Activated CD4-positive, alpha-beta T cell treated with anti-CD3 and anti-CD28 coated beads, Interleukin-2, Interleukin-6, amounts not matched to agents 100 ng/mL and 50 ng/mL, durations not matched to agents 16 hours and 8 hours (primary cell): ENCODE results near the gene RAP2A.

Source experiments
- DNase-seq: peaks from one replicate; pipeline ENCODE4 v3.0.0-alpha.2; 2020

RAP2A gene

GRCh38 chr13:97422118-97423054, 11.6 kb upstream of the RAP2A start:
- DNase-seq, result no peak

GRCh38 chr13:97423300-97424045, 10.5 kb upstream of the RAP2A start:
- no peak for DNase-seq

GRCh38 chr13:97425590-97425989, 8.4 kb upstream of the RAP2A start:
- DNase-seq, result no peak

- no peak for DNase-seq
Measured at GRCh38 chr13:97426695-97427094, 7.3 kb upstream of the RAP2A start.

- no peak for DNase-seq
Measured at GRCh38 chr13:97429681-97430081, 4.3 kb upstream of the RAP2A start.

GRCh38 chr13:97430296-97430695, 3.7 kb upstream of the RAP2A start:
- DNase-seq, result no peak

- DNase-seq, result no peak
Measured at GRCh38 chr13:97431171-97431764, 2.7 kb upstream of the RAP2A start.

- peak; percentile 3 for DNase-seq
Measured at GRCh38 chr13:97432232-97432916, 1.6 kb upstream of the RAP2A start.

GRCh38 chr13:97432917-97433726, 847 bp upstream of the RAP2A start:
- peak; percentile 98 for DNase-seq

- DNase-seq, result peak; percentile 33
Measured at GRCh38 chr13:97434397-97435201, 630 bp downstream of the RAP2A start.

- DNase-seq, result no peak
Measured at GRCh38 chr13:97435323-97435722, 1.4 kb downstream of the RAP2A start.

- peak; percentile 70 for DNase-seq
Measured at GRCh38 chr13:97435794-97436193, 1.8 kb downstream of the RAP2A start.

GRCh38 chr13:97436845-97437244, 2.9 kb downstream of the RAP2A start:
- no peak for DNase-seq

- DNase-seq, result no peak
Measured at GRCh38 chr13:97437729-97438128, 3.8 kb downstream of the RAP2A start.

- no peak for DNase-seq
Measured at GRCh38 chr13:97438856-97439595, 5.1 kb downstream of the RAP2A start.

- DNase-seq, result no peak
Measured at GRCh38 chr13:97440598-97441170, 6.7 kb downstream of the RAP2A start.

- no peak for DNase-seq
Measured at GRCh38 chr13:97441368-97441767, 7.4 kb downstream of the RAP2A start.

GRCh38 chr13:97445522-97446187, 11.7 kb downstream of the RAP2A start:
- DNase-seq, result no peak

- no peak for DNase-seq
Measured at GRCh38 chr13:97446448-97446847, 12.5 kb downstream of the RAP2A start.
